Liver (tissue), 9 donors: Measurements from ENCODE around the gene SGSM1. TPM values are rescaled to one million over a fixed set of nuclear protein-coding genes. Genes with fewer than 3 reads are reported as not detected.

Experiments used
- DNase-seq: peaks from one replicate; pipeline ENCODE4 v3.0.0-alpha.2; 2017; ENCODE audit warnings: low spot score
- H3K27ac ChIP-seq, 2 donors: one replicate each; pipeline ENCODE4 v1.7.0; 2013; ENCODE audit warnings: inconsistent platforms in 2 of 2, low read length in 2 of 2, control low read depth in 1 of 2, low read depth in 1 of 2, mild to moderate bottlenecking in 1 of 2
- H3K27me3 ChIP-seq, 4 donors: one replicate each; pipeline versions ENCODE4 v1.6.1 to v1.7.0; 2013; ENCODE audit warnings: low read length in 3 of 4, inconsistent platforms in 1 of 4, mild to moderate bottlenecking in 1 of 4, moderate library complexity in 1 of 4; ENCODE audit not compliant: control insufficient read depth in 4 of 4, insufficient read depth in 4 of 4
- H3K36me3 ChIP-seq, 4 donors: one replicate each; pipeline versions ENCODE4 v1.6.1 to v1.7.0; 2013; ENCODE audit warnings: low read length in 3 of 4, mild to moderate bottlenecking in 3 of 4, low read depth in 1 of 4, moderate library complexity in 1 of 4; ENCODE audit not compliant: control insufficient read depth in 4 of 4, insufficient read depth in 3 of 4
- H3K4me1 ChIP-seq, 4 donors: one replicate each; pipeline versions ENCODE4 v1.6.1 to v1.7.0; 2013; ENCODE audit warnings: low read length in 3 of 4, mild to moderate bottlenecking in 3 of 4, moderate library complexity in 1 of 4; ENCODE audit not compliant: control insufficient read depth in 4 of 4, insufficient read depth in 4 of 4
- H3K4me3 ChIP-seq, 3 donors: one replicate each; pipeline versions ENCODE4 v1.6.1 to v1.7.0; 2013; ENCODE audit warnings: low read length in 3 of 3, control low read depth in 1 of 3, low read depth in 1 of 3, mild to moderate bottlenecking in 1 of 3
- H3K9ac ChIP-seq, 2 donors: one replicate each; pipeline ENCODE4 v1.7.0; 2013; ENCODE audit warnings: low read length in 2 of 2, mild to moderate bottlenecking in 2 of 2, moderate library complexity in 2 of 2, control low read depth in 1 of 2, low read depth in 1 of 2
- H3K9me3 ChIP-seq, 4 donors: one replicate each; pipeline versions ENCODE4 v1.6.1 to v1.7.0; 2013; ENCODE audit warnings: low read length in 3 of 4; ENCODE audit not compliant: control insufficient read depth in 4 of 4
- EGR1 ChIP-seq, 2 donors: IDR thresholded peaks; 2 replicates each; pipeline ENCODE4 v1.6.1; 2016 to 2018; ENCODE audit warnings: antibody characterized with exemption in 2 of 2, low read depth in 2 of 2
- FOXA1 ChIP-seq: IDR thresholded peaks from 2 replicates; pipeline ENCODE4 v1.6.1; 2016; ENCODE audit warnings: antibody characterized with exemption
- FOXA2 ChIP-seq: IDR thresholded peaks from 2 replicates; pipeline ENCODE4 v1.6.1; 2016; ENCODE audit warnings: antibody characterized with exemption
- GABPA ChIP-seq, 2 donors: IDR thresholded peaks in 1 of 2; conservative IDR thresholded peaks in 1 of 2; 2 replicates each; pipeline ENCODE4 v1.6.1; 2016; ENCODE audit warnings: antibody characterized with exemption in 2 of 2, mild to moderate bottlenecking in 1 of 2, moderate library complexity in 1 of 2
- HNF4A ChIP-seq, 2 donors: conservative IDR thresholded peaks; 2 replicates each; pipeline ENCODE4 v1.6.1; 2016; ENCODE audit warnings: antibody characterized with exemption in 2 of 2, mild to moderate bottlenecking in 2 of 2
- HNF4G ChIP-seq: IDR thresholded peaks from 2 replicates; pipeline ENCODE4 v1.6.1; 2016; ENCODE audit warnings: antibody characterized with exemption
- JUND ChIP-seq, 2 donors: IDR thresholded peaks; 2 replicates each; pipeline ENCODE4 v1.6.1; 2016; ENCODE audit warnings: antibody characterized with exemption in 2 of 2
- NR2F2 ChIP-seq: IDR thresholded peaks from 2 replicates; pipeline ENCODE4 v1.6.1; 2016; ENCODE audit warnings: antibody characterized with exemption
- RXRA ChIP-seq, 2 donors: IDR thresholded peaks; 2 replicates each; pipeline ENCODE4 v1.6.1; 2017 to 2018; ENCODE audit warnings: antibody characterized with exemption in 2 of 2, mild to moderate bottlenecking in 1 of 2
- SP1 ChIP-seq: IDR thresholded peaks from 2 replicates; pipeline ENCODE4 v1.6.1; 2018; ENCODE audit warnings: antibody characterized with exemption, mild to moderate bottlenecking
- TAF1 ChIP-seq: conservative IDR thresholded peaks from 2 replicates; pipeline ENCODE4 v1.6.1; 2016; ENCODE audit warnings: antibody characterized with exemption, mild to moderate bottlenecking
- YY1 ChIP-seq: IDR thresholded peaks from 2 replicates; pipeline ENCODE4 v1.6.1; 2016; ENCODE audit warnings: antibody characterized with exemption, mild to moderate bottlenecking
- WGBS: extraction: QIAGEN DNeasy Blood & Tissue Kit; methylation state at CpG from one replicate; pipeline ENCODE4 v1.1.7; 2013; 5-methylcytosine and 5-hydroxymethylcytosine counted together
- polyA plus RNA-seq, 2 donors: library from polyadenylated mRNA; stranded (reverse) in 1 of 2; unstranded in 1 of 2; fragments of 200-250 nt in 1 of 2; fragments of >200 nt in 1 of 2; fragmentation: Nextera tagmentation in 1 of 2; extraction: Ambion mirVana in 1 of 2; gene quantifications; one replicate each; pipeline versions ENCODE4 v1.2.1 to v1.2.3, GENCODE V29; 2013 to 2015
- total RNA-seq, 2 donors: library from RNA; depleted of rRNA; stranded (reverse); fragments of >200 nt; gene quantifications; one replicate each; pipeline ENCODE4 v1.2.3, GENCODE V29; 2014
- TF ChIP-seq, protein P1 (sequence below): IDR thresholded peaks from 2 replicates; pipeline ENCODE4 v1.6.1; 2016; ENCODE audit warnings: antibody characterized with exemption
- TF ChIP-seq, protein P2 (sequence below): IDR thresholded peaks from 2 replicates; pipeline ENCODE4 v1.6.1; 2016; ENCODE audit warnings: antibody characterized with exemption
- TF ChIP-seq, protein P3 (sequence below): IDR thresholded peaks from 2 replicates; pipeline ENCODE4 v1.6.1; 2016; ENCODE audit warnings: antibody characterized with exemption
- TF ChIP-seq, protein P4 (sequence below): fragments of 150-350 bp; IDR thresholded peaks from 2 replicates; pipeline ENCODE4 v1.5.1; 2017; ENCODE audit warnings: improper control_type of control experiment, low read depth, low read length; ENCODE audit not compliant: missing input control
- donor health status: healthy.
- donor health status: healthy.
- donor health status: healthy.
- donor health status: healthy.
- donor health status: healthy.

Gene SGSM1
- total and polyA plus RNA-seq, 4 donors, result 0.08 to 0.51 (median 0.21) TPM

DNA sequence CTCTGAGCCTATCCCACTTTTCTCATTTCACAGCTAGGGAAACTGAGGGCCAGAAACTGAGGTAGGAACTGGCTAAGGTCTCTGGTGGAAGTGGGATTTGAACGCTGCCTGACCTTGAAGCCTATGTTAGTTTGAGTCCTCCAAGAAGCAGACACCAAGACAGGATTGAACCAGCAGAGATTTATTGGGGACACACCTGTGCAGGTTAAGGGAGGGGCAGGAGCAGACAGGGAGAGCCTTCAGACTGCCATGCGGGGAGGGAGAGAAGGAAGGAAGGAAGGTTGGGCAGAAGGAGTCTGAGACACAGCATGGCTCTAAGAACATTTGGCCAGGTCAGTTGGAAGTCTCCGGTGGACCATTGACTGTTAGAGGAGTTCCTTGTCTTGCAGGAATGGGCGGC is 59.5 kb downstream of the SGSM1 start:
- DNase-seq, result no peak
- H3K27me3 ChIP-seq, result peaks cover 0 to 7% (median 0%) of the 10 kb centered on the region in 4 donors
- H3K27ac ChIP-seq, result no peak overlapping the region
- H3K9ac ChIP-seq, result no peak overlapping the region
- no peak overlapping the region for H3K4me3 ChIP-seq
- H3K4me1 ChIP-seq, result no peaks in the 10 kb centered on the region
- H3K36me3 ChIP-seq, result no peaks in the 10 kb centered on the region
- WGBS, result 88% methylated on average over 4 of the region's 4 CpGs
- TF ChIP-seq HNF4A (conservative IDR thresholded peaks at IDR 0.05) (no peak), EGR1 (IDR thresholded peaks at IDR 0.05; ENCODE audit: low read depth in 2 of 2) (no peak), RXRA (IDR thresholded peaks at IDR 0.05) (no peak), JUND (IDR thresholded peaks at IDR 0.05) (no peak), FOXA2 (no peak), HNF4G (no peak), NR2F2 (no peak), SP1 (no peak)
- TF ChIP-seq, protein P1, sequence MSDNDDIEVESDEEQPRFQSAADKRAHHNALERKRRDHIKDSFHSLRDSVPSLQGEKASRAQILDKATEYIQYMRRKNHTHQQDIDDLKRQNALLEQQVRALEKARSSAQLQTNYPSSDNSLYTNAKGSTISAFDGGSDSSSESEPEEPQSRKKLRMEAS, result no peak
- TF ChIP-seq, protein P2, sequence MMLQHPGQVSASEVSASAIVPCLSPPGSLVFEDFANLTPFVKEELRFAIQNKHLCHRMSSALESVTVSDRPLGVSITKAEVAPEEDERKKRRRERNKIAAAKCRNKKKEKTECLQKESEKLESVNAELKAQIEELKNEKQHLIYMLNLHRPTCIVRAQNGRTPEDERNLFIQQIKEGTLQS, result no peak
- no peaks in the 10 kb centered on the region for H3K9me3 ChIP-seq

DNA sequence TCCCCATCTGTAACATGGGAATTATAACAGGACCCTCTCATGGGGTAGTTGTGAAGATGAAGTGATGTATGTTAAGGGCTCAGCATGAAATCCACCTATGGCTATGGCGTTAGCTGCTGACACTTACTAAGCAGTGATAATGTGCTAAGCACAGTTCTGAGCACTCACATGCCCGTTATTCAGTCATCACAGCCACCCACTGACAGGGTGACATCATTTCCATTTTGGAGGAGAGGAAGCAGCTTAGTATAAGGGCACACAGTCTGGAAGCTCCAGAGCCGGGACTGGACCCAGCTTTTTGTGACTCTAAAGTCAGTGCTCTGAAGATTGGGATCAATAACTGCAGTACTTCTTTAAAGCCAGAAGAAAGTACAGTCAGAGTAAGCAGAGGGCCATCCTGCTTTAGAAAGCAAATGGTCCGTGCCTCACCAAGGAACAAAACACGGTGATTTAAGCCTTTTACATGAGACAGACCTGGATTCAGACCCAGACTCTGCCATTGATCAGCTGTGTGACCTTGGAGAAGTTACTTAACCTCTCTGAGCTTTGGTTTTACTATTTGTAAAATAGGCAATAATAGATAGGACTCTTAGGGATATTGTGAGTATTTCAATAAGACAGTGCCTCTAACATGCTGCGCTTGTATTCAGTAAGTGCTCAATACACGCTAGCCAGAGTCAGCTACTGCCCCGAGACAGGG is 61.5 kb downstream of the SGSM1 start:
- TF ChIP-seq GABPA (IDR thresholded peaks at IDR 0.05 in 1 of 2, conservative IDR thresholded peaks at IDR 0.05 in 1 of 2) (no peak), TAF1 (no peak), EGR1 (IDR thresholded peaks at IDR 0.05; ENCODE audit: low read depth in 2 of 2) (no peak), FOXA2 (no peak), SP1 (no peak), NR2F2 (no peak), YY1 (no peak), HNF4G (no peak), FOXA1 (no peak)
- TF ChIP-seq, protein P3, sequence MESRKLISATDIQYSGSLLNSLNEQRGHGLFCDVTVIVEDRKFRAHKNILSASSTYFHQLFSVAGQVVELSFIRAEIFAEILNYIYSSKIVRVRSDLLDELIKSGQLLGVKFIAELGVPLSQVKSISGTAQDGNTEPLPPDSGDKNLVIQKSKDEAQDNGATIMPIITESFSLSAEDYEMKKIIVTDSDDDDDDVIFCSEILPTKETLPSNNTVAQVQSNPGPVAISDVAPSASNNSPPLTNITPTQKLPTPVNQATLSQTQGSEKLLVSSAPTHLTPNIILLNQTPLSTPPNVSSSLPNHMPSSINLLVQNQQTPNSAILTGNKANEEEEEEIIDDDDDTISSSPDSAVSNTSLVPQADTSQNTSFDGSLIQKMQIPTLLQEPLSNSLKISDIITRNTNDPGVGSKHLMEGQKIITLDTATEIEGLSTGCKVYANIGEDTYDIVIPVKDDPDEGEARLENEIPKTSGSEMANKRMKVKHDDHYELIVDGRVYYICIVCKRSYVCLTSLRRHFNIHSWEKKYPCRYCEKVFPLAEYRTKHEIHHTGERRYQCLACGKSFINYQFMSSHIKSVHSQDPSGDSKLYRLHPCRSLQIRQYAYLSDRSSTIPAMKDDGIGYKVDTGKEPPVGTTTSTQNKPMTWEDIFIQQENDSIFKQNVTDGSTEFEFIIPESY, result no peak
- TF ChIP-seq, protein P4, sequence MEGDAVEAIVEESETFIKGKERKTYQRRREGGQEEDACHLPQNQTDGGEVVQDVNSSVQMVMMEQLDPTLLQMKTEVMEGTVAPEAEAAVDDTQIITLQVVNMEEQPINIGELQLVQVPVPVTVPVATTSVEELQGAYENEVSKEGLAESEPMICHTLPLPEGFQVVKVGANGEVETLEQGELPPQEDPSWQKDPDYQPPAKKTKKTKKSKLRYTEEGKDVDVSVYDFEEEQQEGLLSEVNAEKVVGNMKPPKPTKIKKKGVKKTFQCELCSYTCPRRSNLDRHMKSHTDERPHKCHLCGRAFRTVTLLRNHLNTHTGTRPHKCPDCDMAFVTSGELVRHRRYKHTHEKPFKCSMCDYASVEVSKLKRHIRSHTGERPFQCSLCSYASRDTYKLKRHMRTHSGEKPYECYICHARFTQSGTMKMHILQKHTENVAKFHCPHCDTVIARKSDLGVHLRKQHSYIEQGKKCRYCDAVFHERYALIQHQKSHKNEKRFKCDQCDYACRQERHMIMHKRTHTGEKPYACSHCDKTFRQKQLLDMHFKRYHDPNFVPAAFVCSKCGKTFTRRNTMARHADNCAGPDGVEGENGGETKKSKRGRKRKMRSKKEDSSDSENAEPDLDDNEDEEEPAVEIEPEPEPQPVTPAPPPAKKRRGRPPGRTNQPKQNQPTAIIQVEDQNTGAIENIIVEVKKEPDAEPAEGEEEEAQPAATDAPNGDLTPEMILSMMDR, result no peak
- TF ChIP-seq, protein P1, result no peak
- DNase-seq, result no peak
- no peak overlapping the region for H3K9ac ChIP-seq
- no peaks in the 10 kb centered on the region for H3K4me1 ChIP-seq
- peaks cover 0 to 7% (median 0%) of the 10 kb centered on the region in 4 donors for H3K27me3 ChIP-seq
- H3K36me3 ChIP-seq, result no peaks in the 10 kb centered on the region
- no peak overlapping the region for H3K4me3 ChIP-seq
- no peaks in the 10 kb centered on the region for H3K9me3 ChIP-seq
- no peak overlapping the region for H3K27ac ChIP-seq
- WGBS, result 82% methylated on average over 8 of the region's 8 CpGs
